GM18868 (cell line): ENCODE data around the gene ATG9B.

Experiments used
- ATAC-seq: cut with Tn5 transposase; IDR thresholded peaks from one replicate; pipeline ENCODE4 v1.9.1; 2021; ENCODE audit warnings: mild to moderate bottlenecking, moderate library complexity; ENCODE audit not compliant: unreplicated experiment

Gene ATG9B

GRCh38 chr7:151001546-151001945 lies 22.7 kb downstream of the ATG9B start:
- ATAC-seq = no peak

- no peak for ATAC-seq
Measured at GRCh38 chr7:151000897-151001495, 23.3 kb downstream of the ATG9B start.

GRCh38 chr7:150999497-151000230 lies 24.6 kb downstream of the ATG9B start:
- no peak for ATAC-seq

- ATAC-seq = no peak
Measured at GRCh38 chr7:150999001-150999400, 25.3 kb downstream of the ATG9B start.

- no peak for ATAC-seq
Measured at GRCh38 chr7:150998341-150998740, 26.0 kb downstream of the ATG9B start.

- no peak for ATAC-seq
Measured at GRCh38 chr7:150997817-150998216, 26.5 kb downstream of the ATG9B start.

- ATAC-seq = no peak
Measured at GRCh38 chr7:150997075-150997511, 27.2 kb downstream of the ATG9B start.

- ATAC-seq = no peak
Measured at GRCh38 chr7:150996376-150997074, 27.8 kb downstream of the ATG9B start.

GRCh38 chr7:150994838-150995510 lies 29.3 kb downstream of the ATG9B start:
- no peak for ATAC-seq

GRCh38 chr7:150994141-150994837 lies 30.0 kb downstream of the ATG9B start:
- no peak for ATAC-seq

GRCh38 chr7:150993511-150993910 lies 30.8 kb downstream of the ATG9B start:
- ATAC-seq = no peak

- no peak for ATAC-seq
Measured at GRCh38 chr7:150992833-150993302, 31.4 kb downstream of the ATG9B start.

GRCh38 chr7:150992051-150992640 lies 32.1 kb downstream of the ATG9B start:
- ATAC-seq = no peak

GRCh38 chr7:150990416-150991186 lies 33.7 kb downstream of the ATG9B start, which contains the start of gene NOS3:
TSS of gene NOS3 (plus strand) at chr7:150991017. CDS start at chr7:150993804, 2,787 bp downstream.
- no peak for ATAC-seq

- no peak for ATAC-seq
Measured at GRCh38 chr7:150989456-150989855, 34.8 kb downstream of the ATG9B start.

- ATAC-seq = no peak
Measured at GRCh38 chr7:150988230-150989226, 35.8 kb downstream of the ATG9B start.

GRCh38 chr7:150986556-150986955 lies 37.7 kb downstream of the ATG9B start:
- ATAC-seq = no peak

- ATAC-seq = no peak
Measured at GRCh38 chr7:150986099-150986512, 38.2 kb downstream of the ATG9B start.
